BLaER1 treated with 17β-estradiol and CSF1 and Interleukin-3, amounts not matched to agents 10 nM and 100 nM (cell line): Measurements from ENCODE around the gene USP32.

Experiments used
- H3K27ac ChIP-seq, 11 experiments: shearing (Covaris generic); formaldehyde crosslinking; 2 replicates each; pipeline ENCODE4 v1.8.1; 2022
- H3K27me3 ChIP-seq, 11 experiments: shearing (Covaris generic); formaldehyde crosslinking; 2 replicates each; pipeline ENCODE4 v1.8.1; 2022
- H3K36me3 ChIP-seq, 11 experiments: shearing (Covaris generic); formaldehyde crosslinking; 2 replicates each; pipeline ENCODE4 v1.8.1; 2022
- H3K4me1 ChIP-seq, 10 experiments: shearing (Covaris generic); formaldehyde crosslinking; 2 replicates each; pipeline ENCODE4 v1.8.1; 2022
- H3K4me2 ChIP-seq, 11 experiments: shearing (Covaris generic); formaldehyde crosslinking; 2 replicates each; pipeline ENCODE4 v1.8.1; 2022
- H3K4me3 ChIP-seq, 10 experiments: shearing (Covaris generic); formaldehyde crosslinking; 2 replicates each; pipeline ENCODE4 v1.8.1; 2022
- H3K9ac ChIP-seq, 11 experiments: shearing (Covaris generic); formaldehyde crosslinking; 2 replicates each; pipeline ENCODE4 v1.8.1; 2022
- H3K9me3 ChIP-seq, 11 experiments: shearing (Covaris generic); formaldehyde crosslinking; replicated peaks in 1 of 11; 2 replicates each; pipeline ENCODE4 v1.8.1; 2022
- H4K20me1 ChIP-seq, 11 experiments: shearing (Covaris generic); formaldehyde crosslinking; 2 replicates each; pipeline ENCODE4 v1.8.1; 2022
- Cebpa-rat ChIP-seq, 11 experiments: shearing (Covaris generic); IDR thresholded peaks; 2 replicates each; pipeline ENCODE4 v1.8.1; 2022

USP32 gene

DNA sequence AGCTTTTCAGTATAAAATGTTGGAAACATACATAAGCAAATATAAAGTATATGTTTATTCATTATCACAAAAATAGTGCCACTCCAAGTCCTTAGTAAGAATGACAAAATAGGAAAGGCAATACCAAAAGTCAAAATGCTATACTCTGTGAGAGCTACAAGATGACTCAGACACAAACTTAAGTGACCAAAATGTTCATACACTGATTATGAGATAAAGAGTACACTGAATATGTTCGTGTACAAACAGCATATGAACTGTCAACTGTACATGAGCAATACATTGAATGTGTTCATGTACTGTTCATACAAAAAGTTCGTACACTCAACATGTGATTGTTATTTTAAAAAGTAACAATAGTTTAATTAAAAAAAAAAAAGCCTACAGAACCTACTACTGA is 138.9 kb downstream of the USP32 start:
- H3K27ac ChIP-seq: no peak overlapping the region
- H3K4me1 ChIP-seq: no peaks in the 10 kb centered on the region
- no peak for TF ChIP-seq Cebpa-rat (IDR thresholded peaks at IDR 0.05)
- peaks cover 49 to 96% (median 84%) of the 10 kb centered on the region in 11 experiments for H3K36me3 ChIP-seq
- no peak overlapping the region for H3K4me2 ChIP-seq
- H4K20me1 ChIP-seq: peaks cover 0 to 43% (median 0%) of the 10 kb centered on the region in 11 experiments; a peak in 5 of 22 replicates
- H3K9me3 ChIP-seq: peaks cover 7 to 20% (median 12%) of the 10 kb centered on the region in 11 experiments; a peak in 18 of 22 replicates
- no peak overlapping the region for H3K9ac ChIP-seq
- H3K4me3 ChIP-seq: no peak overlapping the region
- H3K27me3 ChIP-seq: no peaks in the 10 kb centered on the region

DNA sequence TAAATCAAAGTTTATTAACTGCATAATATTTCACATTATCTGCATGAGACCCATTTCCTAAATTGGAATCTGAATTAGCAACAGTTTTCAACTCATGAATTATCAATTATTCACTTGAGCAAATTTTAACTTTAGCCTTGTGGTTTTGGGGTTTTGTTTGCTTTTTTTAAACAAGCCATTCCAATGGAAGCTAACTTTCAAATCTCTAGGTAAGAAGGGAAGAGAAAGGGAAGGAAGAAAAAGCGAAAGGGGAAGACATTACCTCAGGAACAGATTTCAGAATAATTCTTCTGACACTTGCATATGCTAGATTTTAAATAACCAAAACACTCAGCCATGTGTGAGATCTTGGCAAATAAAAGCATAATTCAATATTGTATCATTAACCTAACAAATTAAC is 139.5 kb downstream of the USP32 start:
- peaks cover 12 to 24% (median 16%) of the 10 kb centered on the region in 11 experiments; a peak in 18 of 22 replicates for H3K9me3 ChIP-seq
- H3K9ac ChIP-seq: no peak overlapping the region
- no peak overlapping the region for H3K27ac ChIP-seq
- no peaks in the 10 kb centered on the region for H3K27me3 ChIP-seq
- no peak for TF ChIP-seq Cebpa-rat (IDR thresholded peaks at IDR 0.05)
- H3K36me3 ChIP-seq: peaks cover 52 to 96% (median 84%) of the 10 kb centered on the region in 11 experiments
- no peak overlapping the region for H3K4me3 ChIP-seq
- H4K20me1 ChIP-seq: peaks cover 0 to 37% (median 0%) of the 10 kb centered on the region in 11 experiments; a peak in 5 of 22 replicates
- H3K4me1 ChIP-seq: no peaks in the 10 kb centered on the region
- H3K4me2 ChIP-seq: no peak overlapping the region

DNA sequence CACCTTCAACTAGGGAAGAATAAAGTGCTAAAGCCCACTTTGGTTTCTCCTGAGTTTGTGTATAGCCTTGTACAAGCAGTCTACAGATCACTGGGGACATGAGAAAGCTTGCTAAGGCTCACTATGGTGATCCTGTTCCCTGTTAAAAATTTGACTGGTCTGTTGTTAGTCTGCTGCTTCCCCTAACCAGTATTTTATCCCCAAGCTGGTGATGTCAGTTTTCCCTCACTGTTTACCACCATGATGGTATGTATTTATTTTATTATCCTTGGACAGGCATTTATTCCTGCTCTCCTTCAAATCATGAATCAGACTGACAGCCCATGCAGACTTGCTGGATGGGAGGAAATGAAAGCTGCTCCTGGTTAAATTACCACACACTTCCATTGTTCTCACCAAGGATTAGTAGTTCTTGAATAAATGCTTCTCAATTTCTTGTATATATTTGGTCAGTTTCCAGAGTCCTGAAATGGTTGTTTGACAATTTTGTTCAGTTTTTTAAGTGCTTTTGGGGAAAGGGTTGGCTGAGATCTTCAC is 142.6 kb downstream of the USP32 start:
- peaks cover 0 to 10% (median 0%) of the 10 kb centered on the region in 11 experiments; a peak in 3 of 22 replicates for H4K20me1 ChIP-seq
- H3K9me3 ChIP-seq: peaks cover 12 to 24% (median 16%) of the 10 kb centered on the region in 11 experiments; a peak in 18 of 22 replicates
- H3K27me3 ChIP-seq: no peaks in the 10 kb centered on the region; a peak in 1 of 22 replicates
- H3K4me1 ChIP-seq: no peaks in the 10 kb centered on the region
- H3K9ac ChIP-seq: no peak overlapping the region
- H3K4me3 ChIP-seq: no peak overlapping the region
- H3K27ac ChIP-seq: no peak overlapping the region
- no peak for TF ChIP-seq Cebpa-rat (IDR thresholded peaks at IDR 0.05)
- H3K36me3 ChIP-seq: peaks cover 41 to 93% (median 73%) of the 10 kb centered on the region in 11 experiments
- H3K4me2 ChIP-seq: no peak overlapping the region

DNA sequence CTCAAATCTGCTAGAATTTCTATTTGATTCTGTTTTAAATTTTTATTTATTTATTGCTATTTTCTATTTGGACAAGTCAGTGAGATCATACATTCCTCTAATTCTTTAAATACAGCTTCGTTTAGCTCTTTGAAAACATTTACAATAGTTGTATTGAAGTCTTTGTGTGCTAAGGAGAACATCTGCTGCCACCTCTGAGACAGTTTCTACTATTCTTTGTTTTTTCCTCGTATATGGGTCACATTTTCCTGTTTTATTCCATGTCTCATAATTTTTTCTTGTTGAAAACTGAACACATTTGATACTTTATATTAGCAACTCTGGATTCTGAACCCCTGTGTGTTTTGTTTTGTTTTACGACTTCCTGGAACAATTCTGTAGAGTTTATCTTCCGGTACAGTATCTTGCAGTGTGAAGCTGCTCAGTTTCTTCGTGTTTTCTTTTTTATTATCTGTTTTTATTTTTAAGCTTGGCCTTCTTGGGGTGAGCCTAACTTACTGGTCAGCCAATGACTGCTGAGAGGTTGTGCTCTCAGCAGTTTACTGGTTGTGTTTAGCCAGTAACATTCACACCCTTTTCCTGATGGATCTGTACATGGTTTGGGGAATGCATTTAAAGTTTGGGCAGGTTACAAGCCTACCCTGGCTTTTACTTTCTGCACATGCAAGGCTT is 143.2 kb downstream of the USP32 start:
- Histone ChIP-seq H3K9ac (no peak overlapping the region), H3K27me3 (no peaks in the 10 kb centered on the region; a peak in 1 of 22 replicates), H3K36me3 (peaks cover 37 to 93% (median 67%) of the 10 kb centered on the region in 11 experiments), H3K27ac (no peak overlapping the region), H3K4me2 (no peak overlapping the region), H3K9me3 (peaks cover 12 to 24% (median 16%) of the 10 kb centered on the region in 11 experiments; a peak in 18 of 22 replicates), H3K4me1 (no peaks in the 10 kb centered on the region), H4K20me1 (peaks cover 0 to 7% (median 0%) of the 10 kb centered on the region in 11 experiments; a peak in 3 of 22 replicates), H3K4me3 (no peak overlapping the region)
- no peak for TF ChIP-seq Cebpa-rat (IDR thresholded peaks at IDR 0.05)

DNA sequence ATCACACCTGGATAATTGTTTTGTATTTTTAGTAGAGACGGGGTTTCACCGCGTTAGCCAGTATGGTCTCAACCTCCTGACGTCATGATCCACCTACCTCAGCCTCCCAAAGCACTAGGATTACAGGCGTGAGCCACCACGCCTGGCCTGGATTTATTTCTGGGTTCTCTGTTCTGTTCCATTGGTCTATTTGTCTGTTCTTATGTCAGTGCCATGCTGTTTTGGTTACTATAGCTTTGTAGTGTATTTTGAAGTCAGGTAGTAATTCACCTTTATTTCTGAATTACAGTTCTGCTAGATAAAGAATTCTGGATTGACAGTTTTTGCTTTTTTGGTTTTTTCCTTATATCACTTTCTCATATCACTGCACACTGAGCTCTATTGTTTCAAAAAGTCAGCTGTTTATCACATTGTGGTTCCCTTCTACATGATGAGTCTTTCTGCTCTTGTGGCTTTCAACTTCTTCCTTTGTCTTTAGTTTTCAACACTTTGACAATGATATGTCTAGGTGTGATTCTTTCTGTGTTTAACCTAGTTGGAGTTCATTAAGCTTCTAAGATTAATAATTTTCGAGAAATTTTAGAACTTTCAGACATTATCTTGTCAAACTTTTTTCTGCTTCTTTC is 144.0 kb downstream of the USP32 start:
- Histone ChIP-seq H3K27me3 (no peaks in the 10 kb centered on the region; a peak in 1 of 22 replicates), H3K4me1 (no peaks in the 10 kb centered on the region), H3K9ac (no peak overlapping the region), H3K4me3 (no peak overlapping the region), H3K27ac (no peak overlapping the region), H3K9me3 (peaks cover 12 to 24% (median 16%) of the 10 kb centered on the region in 11 experiments; a peak in 18 of 22 replicates), H4K20me1 (peaks cover 0 to 7% (median 0%) of the 10 kb centered on the region in 11 experiments; a peak in 3 of 22 replicates), H3K4me2 (no peak overlapping the region), H3K36me3 (peaks cover 35 to 93% (median 63%) of the 10 kb centered on the region in 11 experiments)
- no peak for TF ChIP-seq Cebpa-rat (IDR thresholded peaks at IDR 0.05)

DNA sequence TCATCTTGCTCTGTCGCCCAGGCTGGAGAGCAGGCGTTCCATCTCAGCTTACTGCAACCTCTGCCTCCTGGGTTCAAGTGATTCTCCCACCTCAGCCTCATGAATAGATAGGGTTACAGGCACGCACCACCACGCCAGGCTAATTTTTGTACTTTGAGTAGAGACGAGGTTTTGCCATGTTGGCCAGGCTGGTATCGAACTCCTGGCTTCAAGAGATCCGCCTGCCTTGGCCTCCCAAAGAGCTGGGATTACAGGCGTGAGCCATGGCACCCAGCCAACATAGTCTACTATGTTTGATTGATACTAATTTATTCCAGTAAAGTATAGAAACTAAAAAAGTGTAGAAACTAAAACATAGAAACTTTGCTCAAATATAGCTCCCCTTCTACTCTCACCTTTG is 147.3 kb downstream of the USP32 start:
- Histone ChIP-seq H3K4me3 (no peak overlapping the region), H3K27ac (no peak overlapping the region), H3K27me3 (no peaks in the 10 kb centered on the region; a peak in 1 of 22 replicates), H3K4me2 (no peak overlapping the region), H3K9me3 (peaks cover 12 to 33% (median 20%) of the 10 kb centered on the region in 11 experiments; a peak in 19 of 22 replicates), H3K9ac (no peak overlapping the region), H3K4me1 (peaks cover 0 to 2% (median 0%) of the 10 kb centered on the region in 10 experiments; a peak in 2 of 20 replicates), H4K20me1 (no peaks in the 10 kb centered on the region; a peak in 1 of 22 replicates), H3K36me3 (peaks cover 34 to 98% (median 62%) of the 10 kb centered on the region in 11 experiments)
- TF ChIP-seq Cebpa-rat (IDR thresholded peaks at IDR 0.05): no peak

DNA sequence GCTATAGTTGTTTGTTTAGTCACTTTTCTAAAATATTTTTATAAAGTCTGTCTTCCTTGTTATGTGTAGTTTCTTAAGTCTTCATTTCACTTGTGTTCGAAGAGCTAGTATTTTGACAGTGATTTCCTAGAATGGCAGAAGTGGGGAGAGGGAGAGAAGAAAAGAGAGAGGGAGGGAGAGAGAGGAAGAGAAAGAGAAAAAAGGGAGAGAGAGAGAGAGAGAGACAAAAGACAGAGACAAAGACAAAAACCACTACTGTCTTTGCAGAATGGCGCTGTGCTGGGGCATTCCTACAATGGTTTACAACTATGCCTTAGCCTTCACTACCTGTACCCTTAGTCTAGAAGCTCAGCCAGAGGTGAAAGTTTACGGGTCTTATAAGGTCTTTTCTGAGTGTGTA is 151.6 kb downstream of the USP32 start:
- Histone ChIP-seq H3K9me3 (peaks cover 0 to 14% (median 7%) of the 10 kb centered on the region in 11 experiments; a peak in 9 of 22 replicates), H3K27ac (no peak overlapping the region), H3K9ac (no peak overlapping the region), H3K4me3 (no peak overlapping the region), H4K20me1 (peaks cover 0 to 15% (median 0%) of the 10 kb centered on the region in 11 experiments; a peak in 3 of 22 replicates), H3K36me3 (peaks cover 13 to 98% (median 52%) of the 10 kb centered on the region in 11 experiments), H3K4me2 (no peak overlapping the region), H3K27me3 (no peaks in the 10 kb centered on the region; a peak in 1 of 22 replicates), H3K4me1 (peaks cover 0 to 18% (median 0%) of the 10 kb centered on the region in 10 experiments; a peak in 2 of 20 replicates)
- no peak for TF ChIP-seq Cebpa-rat (IDR thresholded peaks at IDR 0.05)

DNA sequence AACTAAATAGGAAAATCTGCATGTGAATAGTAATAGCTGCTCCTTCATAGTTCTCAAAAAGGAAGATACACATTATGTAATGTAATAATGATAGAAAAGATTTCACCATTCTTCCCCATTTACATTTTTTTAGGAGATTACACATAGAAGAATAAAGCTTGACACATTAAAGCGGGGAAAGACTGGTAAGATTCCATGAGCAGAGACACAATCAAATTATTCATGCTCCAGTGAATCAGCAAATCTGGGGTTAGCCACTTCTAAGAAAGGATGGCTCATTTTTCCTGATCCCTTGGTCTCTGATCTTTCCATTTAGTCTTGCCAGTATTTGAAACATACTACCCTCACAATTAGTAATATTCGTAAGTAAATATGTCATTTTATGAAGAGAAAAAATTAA is 160.2 kb downstream of the USP32 start:
- Histone ChIP-seq H3K27ac (no peak overlapping the region), H3K4me1 (peaks cover 8 to 22% (median 15%) of the 10 kb centered on the region in 10 experiments; a peak in 18 of 20 replicates), H3K9ac (no peak overlapping the region), H3K9me3 (no peaks in the 10 kb centered on the region), H3K36me3 (peaks cover 13 to 99% (median 30%) of the 10 kb centered on the region in 11 experiments), H3K4me3 (no peak overlapping the region), H3K27me3 (no peaks in the 10 kb centered on the region), H3K4me2 (peak overlapping the region in 7 of 11 experiments; percentile 3 to 40 (median 22); a peak in 6 of 22 replicates), H4K20me1 (peaks cover 0 to 57% (median 4%) of the 10 kb centered on the region in 11 experiments; a peak in 12 of 22 replicates)
- no peak for TF ChIP-seq Cebpa-rat (IDR thresholded peaks at IDR 0.05)
